K562 (cell line): ENCODE results near the gene LTA. TPM values are rescaled to one million over a fixed set of nuclear protein-coding genes. Genes with fewer than 3 reads are reported as not detected.
A peak's percentile ranks its signal among the peaks of the same experiment; 100 is the strongest.

Source experiments
- ARID2 ChIP-seq: fragments of 450-650 bp; IDR thresholded peaks from 2 replicates; pipeline ENCODE4 v1.6.1; 2017; ENCODE audit warnings: antibody characterized with exemption, mild to moderate bottlenecking
- ATF7 ChIP-seq: fragments of 450-650 bp; IDR thresholded peaks from 2 replicates; pipeline ENCODE4 v1.7.1; 2014; ENCODE audit warnings: mild to moderate bottlenecking, moderate library complexity
- BDP1 ChIP-seq: IDR thresholded peaks from 3 replicates; pipeline ENCODE4 v1.6.1; 2011; ENCODE audit not compliant: insufficient read length, insufficient read depth
- C11orf30 ChIP-seq: fragments of 450-650 bp; IDR thresholded peaks from 2 replicates; pipeline ENCODE4 v1.6.1; 2016; ENCODE audit warnings: low read depth, mild to moderate bottlenecking
- CBX2 ChIP-seq: fragments of 200-600 bp; sonication (generic); IDR thresholded peaks from one replicate; pipeline ENCODE4 v1.6.1; 2012; ENCODE audit warnings: mild to moderate bottlenecking, low read length, inconsistent platforms; ENCODE audit not compliant: insufficient read depth, poor library complexity, severe bottlenecking
- DPF2 ChIP-seq: fragments of 450-650 bp; IDR thresholded peaks from 2 replicates; pipeline ENCODE4 v1.6.1; 2016
- EGR1 ChIP-seq: fragments of 450-650 bp; conservative IDR thresholded peaks from 2 replicates; pipeline ENCODE4 v1.6.1; 2017; ENCODE audit warnings: mild to moderate bottlenecking
- ESRRA ChIP-seq: fragments of 450-650 bp; IDR thresholded peaks from 2 replicates; pipeline ENCODE4 v1.6.1; 2014; ENCODE audit warnings: low read depth, mild to moderate bottlenecking, moderate library complexity, borderline replicate concordance
- FOXA3 ChIP-seq, 2 experiments: fragments of 450-650 bp in 1 of 2; sonication (generic) in 1 of 2; formaldehyde crosslinking; IDR thresholded peaks in 1 of 2; conservative IDR thresholded peaks in 1 of 2; 2 replicates each; pipeline versions ENCODE4 v1.4.0 to v1.8.0; 2020 to 2022; ENCODE audit warnings: mild to moderate bottlenecking in 2 of 2, missing genetic modification reagents in 1 of 2
- HNRNPK ChIP-seq: fragments of 200-400 bp; formaldehyde crosslinking; IDR thresholded peaks from one replicate; pipeline ENCODE4 v1.6.1; 2018; ENCODE audit warnings: mild to moderate bottlenecking, low read depth, low read length; ENCODE audit not compliant: poor library complexity, severe bottlenecking
- MAFF ChIP-seq: IDR thresholded peaks from 2 replicates; pipeline ENCODE4 v1.6.1; 2012; ENCODE audit warnings: low read length, improper control_type of control experiment
- MAFK ChIP-seq: IDR thresholded peaks from 2 replicates; pipeline ENCODE4 v1.6.1; 2011; ENCODE audit warnings: low read length, improper control_type of control experiment
- MYBL2 ChIP-seq, 2 experiments: fragments of 450-650 bp in 1 of 2; sonication (generic) in 1 of 2; formaldehyde crosslinking in 1 of 2; IDR thresholded peaks; 2 replicates each; pipeline versions ENCODE4 v1.6.1 to v1.8.1; 2017 to 2022; ENCODE audit warnings: borderline replicate concordance in 1 of 2, inconsistent platforms in 1 of 2, low read depth in 1 of 2, mild to moderate bottlenecking in 1 of 2, missing genetic modification reagents in 1 of 2, moderate library complexity in 1 of 2
- NR2C2 ChIP-seq, 2 experiments: fragments of 200-800 bp in 1 of 2; sonication (Bioruptor generic) in 1 of 2; sonication (generic) in 1 of 2; formaldehyde crosslinking in 1 of 2; IDR thresholded peaks; 2 replicates each; pipeline versions ENCODE4 v1.6.1 to v1.8.0; 2016 to 2022; ENCODE audit warnings: mild to moderate bottlenecking in 1 of 2, missing compliant biosample characterization in 1 of 2, missing genetic modification characterization in 1 of 2, missing genetic modification reagents in 1 of 2
- PHF20 ChIP-seq: fragments of 450-650 bp; IDR thresholded peaks from 2 replicates; pipeline ENCODE4 v1.6.1; 2018; ENCODE audit not compliant: partially characterized antibody
- POLR2B ChIP-seq: fragments of 450-650 bp; IDR thresholded peaks from 2 replicates; pipeline ENCODE4 v1.6.1; 2018; ENCODE audit warnings: low read depth; ENCODE audit not compliant: partially characterized antibody
- RHOXF2B ChIP-seq: fragments of 250-450 bp; sonication (Bioruptor Pico); conservative IDR thresholded peaks from 2 replicates; pipeline ENCODE4 v1.5.1; 2021
- SNIP1 ChIP-seq: fragments of 450-650 bp; IDR thresholded peaks from 2 replicates; pipeline ENCODE4 v1.7.1; 2017; ENCODE audit warnings: low read depth, mild to moderate bottlenecking
- SRSF3 ChIP-seq: fragments of 200-400 bp; formaldehyde crosslinking; IDR thresholded peaks from 2 replicates; pipeline ENCODE4 v1.6.1; 2016; ENCODE audit warnings: mild to moderate bottlenecking, low read length, moderate library complexity; ENCODE audit not compliant: insufficient read depth
- STAT5A ChIP-seq: IDR thresholded peaks from 2 replicates; pipeline ENCODE4 v1.6.1; 2012; ENCODE audit warnings: low read length, inconsistent platforms, borderline replicate concordance
- U2AF1 ChIP-seq: fragments of 200-400 bp; formaldehyde crosslinking; optimal IDR thresholded peaks from 2 replicates; pipeline ENCODE3; 2017; ENCODE audit warnings: mild to moderate bottlenecking, low read depth, low read length, moderate library complexity
- XRCC4 ChIP-seq: IDR thresholded peaks from one replicate; pipeline ENCODE4 v1.6.1; 2011; ENCODE audit not compliant: insufficient read depth, insufficient read length; ENCODE audit errors: extremely low read depth
- ZC3H11A ChIP-seq: IDR thresholded peaks from 2 replicates; pipeline ENCODE4 v1.6.1; 2012; ENCODE audit warnings: low read depth, low read length, improper control_type of control experiment
- ZNF212 ChIP-seq: fragments of 450-650 bp; formaldehyde crosslinking; IDR thresholded peaks from 2 replicates; pipeline ENCODE4 v1.4.0; 2020; ENCODE audit warnings: mild to moderate bottlenecking
- ZNF232 ChIP-seq: sonication (generic); formaldehyde crosslinking; IDR thresholded peaks from 2 replicates; pipeline ENCODE4 v1.8.0; 2022; ENCODE audit warnings: mild to moderate bottlenecking, missing genetic modification reagents
- ZNF408 ChIP-seq: fragments of 250-450 bp; sonication (Bioruptor Pico); IDR thresholded peaks from 2 replicates; pipeline ENCODE4 v1.4.0; 2020; ENCODE audit warnings: low read depth, mild to moderate bottlenecking, moderate library complexity
- polyA plus RNA-seq, 8 experiments: library from polyadenylated mRNA; depleted of rRNA in 4 of 8; stranded (reverse) in 5 of 8; unstranded in 3 of 8; fragments of >200 nt; fragmentation: Nextera tagmentation in 2 of 8; fragmentation: Illumina TruSeq in 1 of 8; extraction: Ambion mirVana in 2 of 8; extraction: Trizol in 1 of 8; gene quantifications; 2 replicates each; pipeline versions ENCODE4 v1.2.1 to v1.2.3, GENCODE V29; 2011 to 2014; ENCODE audit warnings: inconsistent platforms in 1 of 8, missing spikeins in 1 of 8
- total RNA-seq, 7 experiments: library from RNA; depleted of rRNA in 6 of 7; stranded (reverse); fragments of >200 nt in 6 of 7; fragmentation: Illumina TruSeq in 2 of 7; extraction: Trizol in 2 of 7; gene quantifications; 2 replicates each; pipeline versions ENCODE4 v1.2.1 to v1.2.3, GENCODE V29; 2011 to 2021; ENCODE audit warnings: low replicate concordance in 1 of 7
- TF ChIP-seq, protein P1 (sequence below), 2 experiments: fragments of 250-450 bp in 1 of 2; fragments of 450-650 bp in 1 of 2; sonication (Bioruptor Pico) in 1 of 2; IDR thresholded peaks; 2 replicates each; pipeline versions ENCODE4 v1.6.1 to v1.8.0; 2016 to 2021; ENCODE audit warnings: mild to moderate bottlenecking in 2 of 2, moderate library complexity in 2 of 2, missing compliant biosample characterization in 1 of 2, missing genetic modification characterization in 1 of 2
- TF ChIP-seq, protein P2 (sequence below): fragments of 250-450 bp; sonication (Bioruptor Pico); IDR thresholded peaks from 2 replicates; pipeline ENCODE4 v1.5.0; 2020; ENCODE audit warnings: mild to moderate bottlenecking

Gene LTA
- total and polyA plus RNA-seq, 9 of the 15 experiments (the other 6 are each of a cell fraction or from before 2014, with no cell fraction given) = 0.80 TPM; not detected in 8

DNA sequence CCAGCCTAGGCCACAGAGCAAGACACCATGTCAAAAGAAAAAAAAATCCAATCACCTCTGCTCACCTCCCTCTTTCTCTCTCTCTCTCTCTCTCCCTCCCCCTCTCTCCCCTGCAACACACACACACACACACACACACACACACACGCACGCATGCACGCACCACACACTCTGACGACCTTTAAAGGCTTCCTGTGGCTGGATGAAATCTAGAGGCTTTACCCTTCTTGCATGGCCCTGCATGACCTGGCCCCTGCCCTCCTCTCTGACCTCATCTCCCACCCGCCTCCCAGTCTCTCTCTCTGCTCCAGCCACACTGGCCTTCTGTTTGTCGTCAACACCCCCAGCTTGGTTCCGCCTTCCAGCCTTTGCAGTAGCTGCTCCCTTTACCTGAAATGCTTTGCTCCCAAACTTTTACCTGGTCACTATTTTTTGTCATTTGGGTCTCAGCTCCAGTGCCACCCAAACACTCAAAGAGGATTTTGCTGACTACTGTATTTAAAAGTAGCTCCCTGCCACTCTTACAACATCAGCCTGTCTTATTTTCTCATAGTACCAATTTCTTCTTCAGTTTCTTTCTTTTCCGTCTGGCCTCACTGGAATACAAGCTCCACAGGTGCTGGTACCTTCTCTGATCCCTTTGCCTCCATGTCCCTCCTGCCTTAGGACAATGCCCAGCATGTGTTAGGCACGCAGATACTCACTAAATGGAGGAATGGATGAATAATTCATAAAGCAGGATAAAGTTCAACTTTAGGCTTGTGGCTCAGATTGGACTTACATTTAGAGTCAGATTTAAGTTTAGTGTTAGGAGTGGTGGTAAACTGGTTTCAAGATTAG is 4.3 kb upstream of the LTA start (continued):
- TF ChIP-seq PHF20 = no peak
- TF ChIP-seq ARID2 = no peak
- no peak for TF ChIP-seq ZC3H11A
- TF ChIP-seq ATF7 = peak; percentile 40; the same call in 1 of the 2 replicates
- no peak for TF ChIP-seq SRSF3
- TF ChIP-seq EGR1 = 0 out of 2 replicates have a peak, but pooled peaks have one; percentile 15
- no peak for TF ChIP-seq RHOXF2B (CRISPR knock-in tag)
- 0 out of 2 replicates have a peak, but pooled peaks have one; percentile 24 for TF ChIP-seq MAFK
- no peak for TF ChIP-seq BDP1
- TF ChIP-seq SNIP1 = no peak
- TF ChIP-seq MAFF = peak; percentile 60
- no peak for TF ChIP-seq ZNF408 (CRISPR knock-in tag)
- TF ChIP-seq C11orf30 = peak; percentile 84
- 0 out of 2 replicates have a peak, but pooled peaks have one; percentile 24 for TF ChIP-seq DPF2
- TF ChIP-seq POLR2B = no peak
- no peak for TF ChIP-seq MYBL2 (IDR thresholded peaks at IDR 0.05; ENCODE audit: low read depth)
- no peak for TF ChIP-seq MYBL2 (CRISPR knock-in tag; IDR thresholded peaks at IDR 0.05; ENCODE audit: borderline replicate concordance)
- TF ChIP-seq ZNF232 = no peak
- TF ChIP-seq, protein P1, sequence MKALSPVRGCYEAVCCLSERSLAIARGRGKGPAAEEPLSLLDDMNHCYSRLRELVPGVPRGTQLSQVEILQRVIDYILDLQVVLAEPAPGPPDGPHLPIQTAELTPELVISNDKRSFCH (CRISPR knock-in tag; IDR thresholded peaks at IDR 0.05) = no peak
- TF ChIP-seq, protein P1 (tag; IDR thresholded peaks at IDR 0.05) = peak; percentile 69; the same call in 1 of the 2 replicates
- TF ChIP-seq ZNF212 (CRISPR knock-in tag) = no peak
- no peak for TF ChIP-seq FOXA3 (CRISPR knock-in tag; conservative IDR thresholded peaks at IDR 0.05 in 1 of 2, IDR thresholded peaks at IDR 0.05 in 1 of 2)
- TF ChIP-seq ESRRA = peak; percentile 39; the same call in 1 of the 2 replicates
- TF ChIP-seq XRCC4 = no peak
- no peak for TF ChIP-seq U2AF1
- TF ChIP-seq STAT5A = no peak
- no peak for TF ChIP-seq HNRNPK
- TF ChIP-seq CBX2 = no peak
- TF ChIP-seq, protein P2, sequence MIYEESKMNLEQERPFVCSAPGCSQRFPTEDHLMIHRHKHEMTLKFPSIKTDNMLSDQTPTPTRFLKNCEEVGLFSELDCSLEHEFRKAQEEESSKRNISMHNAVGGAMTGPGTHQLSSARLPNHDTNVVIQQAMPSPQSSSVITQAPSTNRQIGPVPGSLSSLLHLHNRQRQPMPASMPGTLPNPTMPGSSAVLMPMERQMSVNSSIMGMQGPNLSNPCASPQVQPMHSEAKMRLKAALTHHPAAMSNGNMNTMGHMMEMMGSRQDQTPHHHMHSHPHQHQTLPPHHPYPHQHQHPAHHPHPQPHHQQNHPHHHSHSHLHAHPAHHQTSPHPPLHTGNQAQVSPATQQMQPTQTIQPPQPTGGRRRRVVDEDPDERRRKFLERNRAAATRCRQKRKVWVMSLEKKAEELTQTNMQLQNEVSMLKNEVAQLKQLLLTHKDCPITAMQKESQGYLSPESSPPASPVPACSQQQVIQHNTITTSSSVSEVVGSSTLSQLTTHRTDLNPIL (CRISPR knock-in tag) = no peak
- TF ChIP-seq NR2C2 (CRISPR knock-in tag; IDR thresholded peaks at IDR 0.05) = no peak
- TF ChIP-seq NR2C2 (tag; IDR thresholded peaks at IDR 0.05) = peak; percentile 67; the same call in 1 of the 2 replicates
